ENCODE results near the gene FAXDC2.

The FAXDC2 gene

DNA sequence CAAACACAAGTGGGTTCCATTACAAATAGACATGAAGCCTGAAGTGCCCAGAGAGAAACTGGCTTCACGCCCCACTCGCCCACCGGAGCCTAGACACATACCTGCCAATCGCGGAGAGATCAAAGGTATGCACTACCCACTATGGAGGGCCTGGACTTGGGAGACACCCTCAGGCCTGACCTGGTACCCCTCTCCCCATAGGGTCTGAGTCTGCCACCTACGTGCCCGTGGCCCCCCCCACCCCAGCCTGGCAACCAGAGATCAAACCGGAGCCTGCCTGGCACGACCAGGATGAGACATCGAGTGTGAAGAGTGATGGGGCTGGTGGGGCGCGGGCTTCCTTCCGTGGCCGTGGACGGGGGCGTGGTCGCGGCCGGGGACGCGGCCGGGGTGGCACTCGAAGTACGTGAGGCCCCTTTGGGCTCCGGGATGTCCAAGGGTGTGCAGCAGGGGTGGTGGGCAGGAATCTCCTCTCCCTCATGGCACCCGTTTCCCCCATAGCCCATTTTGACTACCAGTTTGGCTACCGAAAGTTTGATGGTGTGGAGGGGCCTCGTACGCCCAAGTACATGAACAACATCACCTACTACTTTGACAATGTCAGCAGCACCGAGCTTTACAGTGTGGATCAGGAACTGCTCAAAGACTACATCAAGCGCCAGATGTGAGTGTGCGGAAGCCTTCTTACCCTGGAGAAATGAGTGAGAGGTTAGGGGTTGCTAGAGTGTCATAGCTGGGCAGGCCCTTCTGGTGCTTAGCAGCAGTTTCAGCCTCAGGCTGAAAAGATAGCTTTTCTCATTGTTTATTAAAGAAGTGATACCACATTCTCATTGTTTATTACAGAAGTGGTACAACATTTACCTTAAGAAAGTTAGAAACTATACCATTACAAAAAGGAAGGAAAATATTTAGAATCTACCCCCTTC, 56.5 kb downstream of the FAXDC2 start:
- DNase-seq = no peak

- no peak for DNase-seq
Observed at GRCh38 chr5:154791535-154791934, 58.9 kb downstream of the FAXDC2 start.

GRCh38 chr5:154788212-154788611, 62.2 kb downstream of the FAXDC2 start:
- DNase-seq = no peak

- DNase-seq = no peak
Observed at GRCh38 chr5:154786414-154786813, 64.0 kb downstream of the FAXDC2 start.

GRCh38 chr5:154784856-154785255, 65.5 kb downstream of the FAXDC2 start:
- DNase-seq = no peak

DNA sequence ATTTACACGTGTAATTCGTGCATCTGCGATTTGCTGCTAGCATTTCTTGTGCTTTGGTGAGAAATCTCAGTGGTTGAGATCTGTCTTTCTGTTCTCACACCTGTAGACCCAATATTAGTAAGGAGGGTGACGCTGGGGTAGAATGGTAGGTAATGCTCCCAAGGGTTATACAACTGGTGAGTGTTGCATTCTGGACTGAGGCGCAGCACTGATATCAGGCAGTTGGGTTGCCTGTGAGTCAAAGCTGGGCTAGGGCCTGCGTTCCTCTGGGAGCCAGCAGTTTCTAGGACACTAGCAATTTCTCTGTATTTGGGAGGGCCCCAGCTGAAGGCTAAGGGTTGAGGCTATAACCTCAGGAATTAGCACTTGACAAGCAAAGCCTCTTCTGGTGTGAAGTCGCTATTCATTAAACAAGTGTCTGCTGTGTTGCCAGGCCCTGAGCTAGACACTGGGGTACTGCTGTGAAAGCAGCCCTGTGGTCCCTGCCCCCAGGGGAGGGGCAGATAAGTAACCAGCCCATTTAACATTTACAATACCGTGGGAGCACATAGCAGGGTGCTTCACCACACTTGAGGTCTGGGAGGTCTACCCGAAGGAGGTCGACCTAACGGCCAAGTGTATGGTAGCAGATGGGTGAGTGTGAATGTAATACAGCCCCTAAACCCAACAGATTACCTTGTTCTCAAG, 66.5 kb downstream of the FAXDC2 start:
- DNase-seq = no peak

- no peak for DNase-seq
Observed at GRCh38 chr5:154782812-154783592, 67.4 kb downstream of the FAXDC2 start.

GRCh38 chr5:154782326-154782725, 68.1 kb downstream of the FAXDC2 start:
- DNase-seq = no peak

GRCh38 chr5:154780128-154780527, 70.3 kb downstream of the FAXDC2 start:
- no peak for DNase-seq

- DNase-seq = no peak
Observed at GRCh38 chr5:154779105-154779504, 71.3 kb downstream of the FAXDC2 start.

DNA sequence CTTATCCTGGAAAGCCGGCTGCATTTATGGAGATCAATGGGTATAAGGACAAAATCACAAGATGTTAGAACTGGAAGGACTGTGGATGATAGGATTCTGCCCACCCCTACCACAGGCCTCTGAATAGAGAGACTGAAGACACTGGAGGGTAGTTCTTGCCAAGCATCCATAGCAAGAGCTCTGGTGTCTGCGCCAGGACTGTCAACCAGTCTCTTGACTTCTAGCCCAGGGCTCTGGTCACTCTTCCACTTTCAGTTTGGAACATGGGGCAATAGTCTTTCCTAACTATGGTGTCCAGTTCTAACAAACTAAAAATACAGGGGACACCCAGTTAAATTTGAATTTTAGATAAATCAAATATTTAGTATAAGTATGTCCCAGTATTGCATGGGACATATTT, 71.9 kb downstream of the FAXDC2 start:
- DNase-seq = no peak

- no peak for DNase-seq
Observed at GRCh38 chr5:154776167-154776566, 74.2 kb downstream of the FAXDC2 start.

DNA sequence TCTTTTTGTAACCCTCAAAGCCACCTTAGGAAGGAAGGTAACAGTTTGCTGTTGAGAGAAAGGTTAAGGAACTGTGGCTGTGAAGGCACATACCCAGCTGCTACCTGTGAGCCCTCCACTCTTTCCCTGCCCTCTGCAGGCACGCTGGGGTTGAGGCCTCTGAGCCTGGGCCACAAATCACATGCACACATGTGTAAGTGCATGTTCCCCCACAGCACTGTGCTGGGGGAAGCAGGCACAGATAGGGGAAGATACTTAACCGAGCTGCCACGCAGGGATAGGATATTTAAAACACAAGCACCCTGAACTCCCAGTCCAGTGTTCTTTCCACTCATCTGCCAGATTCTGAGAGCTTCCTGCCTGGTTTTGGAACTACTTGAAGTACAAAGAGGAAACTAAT, 77.1 kb downstream of the FAXDC2 start:
- no peak for DNase-seq

DNA sequence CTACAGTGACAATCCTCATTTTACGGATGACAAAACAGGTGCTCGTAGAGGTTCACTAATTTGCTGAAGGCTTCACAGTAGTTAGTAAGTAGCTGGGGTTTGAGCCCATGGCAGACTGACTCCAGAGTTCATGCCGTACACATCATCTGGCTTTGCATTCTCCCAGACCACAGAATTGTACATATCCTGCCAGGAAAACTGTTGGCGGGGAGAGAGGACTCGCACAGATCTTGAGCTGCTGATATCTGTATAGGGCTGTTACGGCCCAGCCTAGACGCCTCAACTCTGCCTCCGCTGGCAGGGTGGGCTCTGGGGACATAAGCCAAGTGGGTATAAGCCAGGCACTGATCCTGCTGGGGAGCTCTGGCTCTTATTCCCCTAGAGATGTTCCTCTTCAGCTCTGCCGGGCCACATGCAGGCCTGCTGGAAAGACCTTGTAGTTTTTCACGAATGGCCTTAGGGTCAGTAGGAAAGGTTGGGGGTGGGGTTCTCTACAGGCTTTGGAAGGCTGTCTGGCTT, 79.0 kb downstream of the FAXDC2 start:
- peak; percentile 85 for DNase-seq

DNA sequence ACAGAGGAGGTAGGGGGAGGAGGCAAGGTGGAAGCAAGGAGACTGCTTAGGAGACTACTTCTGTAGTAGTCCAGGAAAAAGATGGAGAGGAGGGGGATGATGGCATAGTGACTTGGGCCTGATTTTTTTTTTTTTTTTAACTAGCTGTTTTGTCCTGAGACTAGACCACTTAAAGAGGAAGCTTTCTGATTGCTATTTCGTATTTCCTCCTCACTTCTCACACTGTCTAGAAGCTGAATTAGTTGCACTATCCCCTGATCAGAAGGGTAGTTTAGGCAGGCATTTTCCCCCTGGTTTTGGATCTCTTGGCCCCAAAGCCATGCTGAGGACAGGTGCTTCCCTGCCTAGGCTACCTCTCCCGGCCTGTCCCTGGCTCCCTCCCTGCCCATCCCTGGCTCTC, 80.3 kb downstream of the FAXDC2 start:
- no peak for DNase-seq
